Effector memory CD8-positive, alpha-beta T cell (primary cell): Measurements from ENCODE around the gene TFPI.
"Not testable (repeated sequence)": the region's sequence is repeated elsewhere in the genome, so short reads cannot be mapped to it uniquely, and the experiment has no call there.

Experiments
- ATAC-seq: fragments of 150-1000 bp; cut with Tn5 transposase; replicated peaks from 2 replicates; pipeline ENCODE4 v1.10.0; 2021; ENCODE audit warnings: mild to moderate bottlenecking, moderate library complexity
- DNase-seq, 3 experiments: peaks; one replicate each; pipeline ENCODE4 v3.0.0; 2021
- H3K27ac Mint-ChIP-seq, 2 donors: one replicate each; pipeline ENCODE4 v1.8.0; 2022; ENCODE audit warnings: mild to moderate bottlenecking in 2 of 2, mixed read lengths in 2 of 2, moderate library complexity in 2 of 2
- H3K27me3 Mint-ChIP-seq, 2 donors: one replicate each; pipeline ENCODE4 v1.8.0; 2022; ENCODE audit warnings: mixed read lengths in 2 of 2
- H3K36me3 Mint-ChIP-seq: one replicate; pipeline ENCODE4 v1.8.0; 2022; ENCODE audit warnings: mild to moderate bottlenecking, moderate library complexity, mixed read lengths; ENCODE audit not compliant: insufficient read depth
- H3K4me1 Mint-ChIP-seq, 2 donors: one replicate each; pipeline ENCODE4 v1.8.0; 2022; ENCODE audit warnings: low read depth in 2 of 2, mixed read lengths in 2 of 2
- H3K4me3 Mint-ChIP-seq, 2 donors: one replicate each; pipeline ENCODE4 v1.8.0; 2022; ENCODE audit warnings: mild to moderate bottlenecking in 2 of 2, mixed read lengths in 2 of 2, moderate library complexity in 2 of 2
- H3K9me3 Mint-ChIP-seq, 2 donors: one replicate each; pipeline ENCODE4 v1.8.0; 2022; ENCODE audit warnings: mixed read lengths in 2 of 2

Gene TFPI

GRCh38 chr2:187529248-187529976 is 24.8 kb downstream of the TFPI start:
- ATAC-seq (no peak), DNase-seq (no peak)
- H3K4me1 Mint-ChIP-seq = no peaks in the 10 kb centered on the region
- H3K4me3 Mint-ChIP-seq = no peak overlapping the region
- H3K27ac Mint-ChIP-seq = no peak overlapping the region
- H3K27me3 Mint-ChIP-seq = no peaks in the 10 kb centered on the region
- no peaks in the 10 kb centered on the region for H3K36me3 Mint-ChIP-seq
- H3K9me3 Mint-ChIP-seq = no peaks in the 10 kb centered on the region

- no peak for ATAC-seq
- no peaks in the 10 kb centered on the region for H3K36me3 Mint-ChIP-seq
Measured at GRCh38 chr2:187528042-187528441, 26.2 kb downstream of the TFPI start.

GRCh38 chr2:187527262-187527661 is 27.0 kb downstream of the TFPI start:
- DNase-seq (no peak), ATAC-seq (no peak)
- H3K4me1 Mint-ChIP-seq = no peaks in the 10 kb centered on the region
- H3K27me3 Mint-ChIP-seq = no peaks in the 10 kb centered on the region
- H3K4me3 Mint-ChIP-seq = no peak overlapping the region
- H3K27ac Mint-ChIP-seq = no peak overlapping the region
- no peaks in the 10 kb centered on the region for H3K36me3 Mint-ChIP-seq
- H3K9me3 Mint-ChIP-seq = no peaks in the 10 kb centered on the region

More at GRCh38 chr2:187528042-187528441, 26.2 kb downstream of the TFPI start:
- no peaks in the 10 kb centered on the region for H3K27me3 Mint-ChIP-seq
- H3K4me3 Mint-ChIP-seq = no peak overlapping the region
- no peak overlapping the region for H3K27ac Mint-ChIP-seq
- no peaks in the 10 kb centered on the region for H3K9me3 Mint-ChIP-seq
- DNase-seq = no peak
- H3K4me1 Mint-ChIP-seq = no peaks in the 10 kb centered on the region

- H3K4me3 Mint-ChIP-seq = no peak overlapping the region
- H3K36me3 Mint-ChIP-seq = no peaks in the 10 kb centered on the region
- H3K27me3 Mint-ChIP-seq = no peaks in the 10 kb centered on the region
- DNase-seq = no peak
- H3K9me3 Mint-ChIP-seq = no peaks in the 10 kb centered on the region
- H3K4me1 Mint-ChIP-seq = no peaks in the 10 kb centered on the region
- H3K27ac Mint-ChIP-seq = no peak overlapping the region
- no peak for ATAC-seq
Measured at GRCh38 chr2:187526792-187527191, 27.4 kb downstream of the TFPI start.

DNA sequence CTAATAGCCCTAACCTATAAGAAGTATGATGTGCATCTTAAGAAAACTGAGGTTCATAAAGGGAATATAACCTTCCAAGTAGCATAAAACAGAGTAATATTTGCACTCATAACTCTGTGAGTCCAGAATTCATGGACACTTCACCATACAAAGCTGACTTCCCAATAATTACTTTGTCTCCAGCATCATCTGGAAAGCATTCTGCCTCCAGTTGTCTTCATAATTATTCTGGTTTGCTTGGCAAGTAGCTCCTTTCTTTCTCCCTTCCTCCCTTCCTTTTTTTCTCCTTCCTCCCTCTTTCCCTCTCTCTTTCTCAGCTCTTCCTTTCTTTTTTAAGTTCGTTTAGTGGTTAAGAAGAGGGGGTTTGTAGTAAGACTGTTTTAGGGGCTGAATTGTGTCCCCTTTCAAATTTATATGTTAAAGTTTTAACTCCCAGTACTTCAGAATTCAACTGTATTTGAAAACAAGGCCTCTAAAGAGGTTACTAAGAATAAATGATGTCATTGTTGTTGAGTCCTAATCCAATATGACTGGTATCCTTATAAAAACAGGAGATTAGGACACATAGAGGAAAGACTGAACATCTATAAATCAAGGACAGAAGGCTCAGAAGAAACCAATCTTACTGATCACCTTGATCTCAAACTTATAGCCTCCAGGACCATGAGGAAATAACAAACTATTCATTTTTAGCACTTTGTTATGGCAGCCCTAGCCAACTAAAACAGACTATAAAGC is 28.9 kb downstream of the TFPI start:
- Mint-ChIP-seq H3K4me1 (no peaks in the 10 kb centered on the region), H3K4me3 (no peak overlapping the region), H3K27ac (no peak overlapping the region), H3K36me3 (no peaks in the 10 kb centered on the region), H3K9me3 (no peaks in the 10 kb centered on the region), H3K27me3 (no peaks in the 10 kb centered on the region)
- DNase-seq (no peak), ATAC-seq (no peak)

DNA sequence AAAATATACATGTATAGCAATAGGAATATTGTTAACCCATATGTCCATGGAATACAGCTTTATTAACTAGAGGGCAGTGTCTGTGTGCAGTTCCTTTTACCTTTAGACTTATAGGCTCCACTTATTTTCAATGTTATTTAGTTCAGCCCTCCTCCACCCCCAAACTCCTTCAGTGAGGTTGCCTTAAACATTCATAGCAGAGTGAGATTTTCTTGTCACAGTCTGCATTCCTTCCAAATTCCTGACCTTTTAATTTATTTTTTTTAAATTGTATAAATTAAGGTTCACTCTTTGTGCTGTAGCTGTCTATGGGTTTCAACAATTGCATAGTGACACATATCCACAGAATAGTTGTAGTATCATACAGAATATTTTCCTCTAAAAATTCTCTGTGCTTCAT is 30.9 kb downstream of the TFPI start:
- Mint-ChIP-seq H3K36me3 (no peaks in the 10 kb centered on the region), H3K9me3 (peaks cover 0 to 4% of the 10 kb centered on the region in 2 donors), H3K4me3 (no peak overlapping the region), H3K27ac (no peak overlapping the region), H3K27me3 (no peaks in the 10 kb centered on the region), H3K4me1 (no peaks in the 10 kb centered on the region)
- ATAC-seq = no peak
- no peak for DNase-seq

GRCh38 chr2:187520121-187520624 is 34.1 kb downstream of the TFPI start:
- Mint-ChIP-seq H3K9me3 (peaks cover 7 to 12% of the 10 kb centered on the region in 2 donors), H3K36me3 (no peaks in the 10 kb centered on the region), H3K27me3 (no peaks in the 10 kb centered on the region), H3K4me3 (no peak overlapping the region), H3K4me1 (no peaks in the 10 kb centered on the region), H3K27ac (no peak overlapping the region)
- no peak for DNase-seq
- no peak for ATAC-seq

DNA sequence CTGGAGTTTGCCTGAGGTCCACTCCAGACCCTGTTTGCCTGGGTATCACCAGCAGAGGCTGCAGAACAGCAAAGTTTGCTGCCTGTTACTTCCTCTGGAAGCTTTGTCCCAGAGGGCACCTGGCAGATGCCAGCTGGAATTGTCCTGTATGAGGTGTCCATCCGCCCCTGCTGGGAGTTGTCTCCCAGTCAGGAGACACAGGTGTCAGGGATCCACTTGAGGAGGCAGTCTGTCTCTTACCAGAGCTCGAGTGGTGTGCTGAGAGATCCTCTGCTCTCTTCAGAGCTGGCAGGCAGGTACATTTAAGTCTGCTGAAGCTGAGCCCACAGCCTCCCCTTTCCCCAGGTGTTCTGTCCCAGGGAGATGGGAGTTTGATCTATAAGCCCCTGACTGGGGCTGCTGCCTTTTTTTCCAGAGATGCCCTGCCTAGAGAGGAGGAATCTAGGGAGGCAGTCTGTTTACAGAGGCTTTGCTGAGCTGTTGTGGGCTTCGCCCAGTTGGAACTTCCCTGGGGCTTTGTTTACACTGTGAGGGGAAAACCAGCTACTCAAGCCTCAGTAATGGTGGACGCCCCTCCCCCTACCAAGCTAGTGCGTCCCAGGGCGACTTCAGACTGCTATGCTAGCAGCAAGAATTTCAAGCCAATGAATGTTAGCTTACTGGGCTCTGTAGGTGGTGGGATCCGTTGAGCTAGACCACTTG is 34.7 kb downstream of the TFPI start:
- DNase-seq = no peak
- Mint-ChIP-seq H3K4me3 (no peak overlapping the region), H3K9me3 (peaks cover 7 to 12% of the 10 kb centered on the region in 2 donors), H3K27me3 (no peaks in the 10 kb centered on the region), H3K27ac (no peak overlapping the region), H3K4me1 (no peaks in the 10 kb centered on the region), H3K36me3 (no peaks in the 10 kb centered on the region)
- ATAC-seq = no peak

DNA sequence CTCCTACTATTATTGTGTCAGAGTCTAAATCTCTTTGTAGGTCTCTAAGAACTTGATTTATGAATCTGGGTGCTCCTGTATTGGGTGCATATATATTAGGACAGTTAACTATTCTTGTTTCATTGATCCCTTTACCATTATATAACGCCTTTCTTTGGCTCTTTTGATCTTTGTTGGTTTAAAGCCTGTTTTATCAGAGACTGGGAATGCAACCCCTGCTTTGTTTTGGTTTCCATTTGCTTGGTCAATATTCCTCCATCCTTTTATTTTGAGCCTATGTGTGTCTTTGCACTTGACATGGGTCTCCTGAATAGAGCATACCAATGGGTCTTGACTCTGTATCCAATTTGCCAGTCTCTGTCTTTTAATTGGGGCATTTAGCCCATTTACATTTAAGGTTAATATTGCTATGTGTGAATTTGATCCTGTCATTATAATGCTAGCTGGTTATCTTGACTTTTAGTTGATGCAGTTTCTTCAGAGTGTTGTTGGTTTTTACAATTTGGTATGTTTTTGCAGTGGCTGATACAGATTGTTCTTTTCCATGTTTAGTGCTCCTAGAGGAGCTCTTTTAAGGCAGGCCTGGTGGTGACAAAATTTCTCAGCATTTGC is 36.4 kb downstream of the TFPI start:
- not testable (repeated sequence) for H3K27me3 Mint-ChIP-seq, H3K27ac Mint-ChIP-seq
- peaks cover 7 to 12% of the 10 kb centered on the region in 2 donors for H3K9me3 Mint-ChIP-seq

GRCh38 chr2:187516630-187517510 is 37.4 kb downstream of the TFPI start:
- peaks cover 7 to 12% of the 10 kb centered on the region in 2 donors for H3K9me3 Mint-ChIP-seq
- not testable (repeated sequence) for H3K36me3 Mint-ChIP-seq, ATAC-seq, DNase-seq, H3K4me1 Mint-ChIP-seq, H3K27ac Mint-ChIP-seq, H3K27me3 Mint-ChIP-seq, H3K4me3 Mint-ChIP-seq

More for the DNA sequence above, 36.4 kb downstream of the TFPI start:
- not testable (repeated sequence) for ATAC-seq, H3K36me3 Mint-ChIP-seq, H3K4me1 Mint-ChIP-seq, DNase-seq, H3K4me3 Mint-ChIP-seq

DNA sequence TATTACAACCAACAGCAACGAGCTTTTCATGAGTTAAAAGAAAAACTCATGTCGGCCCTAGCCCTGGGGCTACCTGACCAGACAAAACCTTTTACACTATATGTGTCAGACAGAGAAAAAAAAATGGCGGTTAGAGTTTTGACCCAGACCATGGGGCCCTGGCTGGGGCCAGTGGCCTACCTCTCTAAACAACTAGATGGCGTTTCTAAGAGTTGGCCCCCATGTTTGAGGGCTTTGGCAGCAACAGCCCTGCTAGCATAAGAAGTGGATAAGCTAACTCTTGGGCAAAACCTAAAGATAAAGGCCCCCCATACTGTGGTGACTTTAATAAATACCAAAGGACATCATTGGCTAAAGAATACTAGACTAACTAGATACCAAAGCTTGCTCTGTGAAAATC is 39.3 kb downstream of the TFPI start:
- no peak overlapping the region for H3K27ac Mint-ChIP-seq
- H3K27me3 Mint-ChIP-seq = no peaks in the 10 kb centered on the region
- DNase-seq (no peak), ATAC-seq (no peak)
- H3K4me1 Mint-ChIP-seq = no peaks in the 10 kb centered on the region
- no peak overlapping the region for H3K4me3 Mint-ChIP-seq
- H3K9me3 Mint-ChIP-seq = peaks cover 11 to 19% of the 10 kb centered on the region in 2 donors
- no peaks in the 10 kb centered on the region for H3K36me3 Mint-ChIP-seq

DNA sequence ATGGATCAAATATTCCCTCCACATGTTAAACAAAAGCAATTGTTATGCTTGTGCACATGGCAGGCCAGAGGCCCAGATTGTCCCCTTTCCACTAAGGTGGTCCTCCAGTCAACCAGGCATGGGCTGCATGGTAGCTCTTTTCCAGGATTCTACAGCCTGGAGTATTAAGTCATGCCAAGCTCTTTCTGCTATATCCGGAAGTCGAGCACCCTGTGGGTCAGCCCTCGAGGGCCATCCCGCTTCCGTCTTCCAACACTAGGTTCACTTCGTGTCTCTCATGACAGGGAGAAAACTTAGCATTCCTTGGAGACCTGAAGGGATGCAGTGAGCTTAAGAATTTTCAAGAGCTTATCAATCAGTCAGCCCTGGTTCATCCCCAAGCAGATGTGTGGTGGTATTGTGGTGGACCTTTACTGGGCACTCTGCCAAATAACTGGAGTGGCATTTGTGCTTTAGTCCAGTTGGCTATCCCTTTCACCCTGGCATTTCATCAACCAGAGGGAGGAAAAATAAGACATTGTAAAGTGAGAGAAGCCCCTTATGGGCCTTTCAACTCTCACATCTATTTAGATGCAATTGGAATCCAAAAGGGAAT is 39.9 kb downstream of the TFPI start:
- not testable (repeated sequence) for H3K4me3 Mint-ChIP-seq, H3K36me3 Mint-ChIP-seq, H3K27ac Mint-ChIP-seq, H3K27me3 Mint-ChIP-seq, ATAC-seq, DNase-seq, H3K4me1 Mint-ChIP-seq
- H3K9me3 Mint-ChIP-seq = peaks cover 13 to 21% of the 10 kb centered on the region in 2 donors
